ENCODE measurements around the gene KAT7.

Gene KAT7

GRCh38 chr17:49760932-49761558, 27.4 kb upstream of the KAT7 start:
- no peak for DNase-seq

GRCh38 chr17:49762151-49762941, 26.1 kb upstream of the KAT7 start:
- DNase-seq, result no peak

- DNase-seq, result peak; percentile 98
These were observed 24.5 kb upstream of the KAT7 start, which contains the start of gene FAM117A for GRCh38 chr17:49763735-49764558. FAM117A (minus strand) TSS chr17:49764131; CDS start chr17:49764087, 44 bp downstream.

GRCh38 chr17:49764559-49765180, 23.8 kb upstream of the KAT7 start:
- DNase-seq, result no peak

GRCh38 chr17:49766918-49767530, 21.5 kb upstream of the KAT7 start:
- no peak for DNase-seq

- no peak for DNase-seq
These were observed 12.8 kb upstream of the KAT7 start for GRCh38 chr17:49775546-49776260.

GRCh38 chr17:49776551-49777300, 11.8 kb upstream of the KAT7 start:
- DNase-seq, result no peak

- DNase-seq, result no peak
These were observed 10.9 kb upstream of the KAT7 start for GRCh38 chr17:49777563-49777962.

- no peak for DNase-seq
These were observed 9.2 kb upstream of the KAT7 start for GRCh38 chr17:49779156-49779738.

GRCh38 chr17:49779739-49780231, 8.7 kb upstream of the KAT7 start:
- peak; percentile 26 for DNase-seq

- no peak for DNase-seq
These were observed 5.3 kb upstream of the KAT7 start for GRCh38 chr17:49783071-49783715.

- DNase-seq, result no peak
These were observed 4.7 kb upstream of the KAT7 start for GRCh38 chr17:49783791-49784190.

- no peak for DNase-seq
These were observed 3.8 kb upstream of the KAT7 start for GRCh38 chr17:49784636-49785035.

GRCh38 chr17:49787884-49788477, 500 bp upstream of the KAT7 start:
- DNase-seq, result no peak

- DNase-seq, result no peak
These were observed 730 bp downstream of the KAT7 start for GRCh38 chr17:49789243-49789578.

- no peak for DNase-seq
These were observed 4.8 kb downstream of the KAT7 start for GRCh38 chr17:49793309-49793708.

GRCh38 chr17:49795372-49795771, 6.9 kb downstream of the KAT7 start:
- DNase-seq, result no peak

GRCh38 chr17:49798182-49798581, 9.7 kb downstream of the KAT7 start:
- no peak for DNase-seq

GRCh38 chr17:49798738-49799137, 10.3 kb downstream of the KAT7 start:
- DNase-seq, result no peak

- DNase-seq, result no peak
These were observed 20.6 kb downstream of the KAT7 start for GRCh38 chr17:49809056-49809455.
